HG02840 (cell line): Measurements from ENCODE around the gene VRK2.
"Not testable (repeated sequence)": the region's sequence is repeated elsewhere in the genome, so short reads cannot be mapped to it uniquely, and the experiment has no call there.

Experiments used
- ATAC-seq: cut with Tn5 transposase; IDR thresholded peaks from one replicate; pipeline ENCODE4 v1.9.1; 2021; ENCODE audit warnings: mild to moderate bottlenecking, moderate library complexity, moderate number of reproducible peaks; ENCODE audit not compliant: unreplicated experiment, low FRiP score

The VRK2 gene

DNA sequence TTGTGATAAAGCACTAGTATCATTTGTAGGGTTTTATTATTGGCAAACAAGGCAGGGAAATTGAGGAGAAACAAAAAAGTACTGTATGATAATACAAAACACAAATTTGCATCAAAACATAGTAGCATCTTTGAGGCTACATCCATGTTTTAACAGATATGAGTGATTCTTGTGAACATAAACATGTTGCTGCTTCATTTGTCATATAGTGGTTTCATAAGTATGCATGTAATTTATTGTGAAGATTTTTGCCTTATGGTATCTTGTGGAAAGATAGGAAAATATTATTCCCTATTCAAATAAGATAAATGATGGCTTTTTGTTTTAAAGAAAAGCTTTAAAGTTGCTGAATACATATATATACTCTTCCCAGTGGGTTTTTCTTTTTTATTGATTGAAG lies 60.3 kb downstream of the VRK2 start:
- ATAC-seq, result no peak

DNA sequence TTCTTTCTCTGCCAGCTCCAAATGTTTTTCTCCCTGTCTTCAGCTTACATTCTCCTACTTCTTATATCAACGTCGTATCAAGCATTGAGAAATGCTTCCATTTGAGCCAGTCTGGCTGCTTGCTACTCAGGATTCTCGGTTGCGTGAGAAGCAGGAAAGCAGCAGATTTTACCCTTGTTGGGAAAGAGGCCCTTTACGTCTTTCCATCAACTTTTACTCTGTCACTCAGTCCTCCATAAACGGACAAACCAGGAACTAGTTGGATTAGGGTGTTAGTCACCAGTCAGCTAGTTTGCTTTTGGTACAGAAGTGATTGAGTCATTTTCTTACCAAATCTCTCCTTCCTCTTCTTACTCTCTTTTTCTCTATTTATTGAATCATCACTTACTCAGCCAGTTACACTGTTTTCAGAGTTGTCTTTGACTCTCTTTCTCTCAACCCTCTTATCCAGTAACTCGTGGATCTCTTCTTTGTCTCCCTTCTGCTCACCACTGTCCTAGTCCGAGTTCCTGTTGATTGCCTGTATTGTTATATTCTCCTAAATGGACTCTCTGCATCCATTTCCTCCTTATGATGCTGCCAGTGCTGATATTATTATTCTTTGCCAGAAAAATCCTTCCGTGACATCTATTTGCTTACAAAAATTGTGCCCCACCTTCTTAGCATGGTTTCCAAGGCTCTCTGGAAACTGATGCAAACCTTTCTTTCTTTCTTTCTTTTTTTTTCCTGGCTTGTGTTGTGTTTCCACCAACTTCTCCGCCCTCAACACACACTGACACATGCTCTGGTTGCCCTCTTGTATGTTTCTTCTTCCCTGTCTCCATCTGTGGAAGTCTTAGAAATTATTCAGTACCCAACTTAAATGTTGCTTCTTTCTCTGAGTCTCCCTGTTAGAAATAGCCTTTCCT lies 61.5 kb downstream of the VRK2 start:
- no peak for ATAC-seq

GRCh38 chr2:58109481-58109880 lies 62.9 kb downstream of the VRK2 start:
- no peak for ATAC-seq

DNA sequence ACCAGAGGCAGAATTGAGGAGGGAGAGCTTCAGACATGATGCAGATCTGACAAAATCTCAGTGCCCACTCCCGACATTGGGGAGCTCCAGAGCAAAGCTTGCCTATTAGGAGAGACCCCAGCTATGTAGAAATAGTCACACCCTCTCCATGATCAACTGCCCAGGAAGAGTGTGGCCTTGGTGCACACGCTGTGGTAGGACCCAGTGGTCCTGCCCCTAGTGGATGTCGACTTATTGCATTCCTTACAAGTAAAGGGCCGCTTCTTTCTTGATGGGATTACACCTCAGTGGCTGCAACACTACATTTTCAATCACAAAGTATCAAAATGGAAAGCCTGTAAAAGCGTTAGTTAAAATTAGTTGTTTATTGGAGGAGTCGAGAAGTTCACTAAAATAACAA lies 64.2 kb downstream of the VRK2 start:
- no peak for ATAC-seq

DNA sequence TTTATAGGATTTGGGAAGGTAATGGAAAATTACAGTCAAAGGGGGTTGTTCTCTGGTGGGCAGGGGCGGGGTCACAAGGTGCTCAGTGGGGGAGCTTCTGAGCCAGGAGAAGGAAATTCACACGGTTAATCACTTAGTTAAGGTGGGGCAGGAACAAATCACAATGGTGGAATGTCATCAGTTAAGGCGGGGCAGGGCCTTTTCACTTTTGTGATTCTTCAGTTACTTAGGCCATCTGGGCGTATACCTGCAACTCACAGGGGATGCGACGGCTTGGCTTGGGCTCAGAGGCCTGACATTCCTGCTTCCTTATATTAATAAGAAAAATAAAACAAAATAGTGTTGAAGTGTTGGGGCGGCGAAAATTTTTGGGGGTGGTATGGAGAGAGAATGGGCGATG lies 67.0 kb downstream of the VRK2 start:
- ATAC-seq, result not testable (repeated sequence)

DNA sequence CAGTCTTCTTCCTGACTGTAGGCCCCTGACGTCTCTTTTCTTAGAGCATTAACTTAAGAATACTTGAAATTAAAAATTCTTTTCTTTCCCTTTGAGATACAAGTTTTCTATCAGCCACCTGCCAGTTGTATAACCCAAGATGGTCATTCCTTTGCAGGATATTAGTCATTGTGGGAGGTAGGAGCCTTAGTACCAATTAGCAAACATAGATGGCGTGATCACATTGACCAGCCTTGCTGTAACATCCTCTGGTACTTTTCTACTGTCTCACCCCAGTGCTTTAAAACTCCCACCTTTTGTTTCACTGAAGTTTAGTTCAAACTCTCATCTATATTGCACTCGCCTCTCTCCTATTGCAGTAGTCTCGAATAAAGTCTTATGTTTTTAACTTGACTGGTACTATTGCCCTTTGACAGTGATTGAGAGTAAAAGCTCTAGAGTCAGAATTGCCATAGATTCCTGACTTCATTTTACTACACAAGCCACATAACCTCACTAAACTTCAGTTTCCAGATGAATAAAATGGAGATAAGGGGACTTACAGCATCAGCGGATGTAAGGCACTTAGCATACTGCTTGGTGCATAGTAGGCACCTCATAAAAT lies 74.1 kb downstream of the VRK2 start:
- no peak for ATAC-seq

DNA sequence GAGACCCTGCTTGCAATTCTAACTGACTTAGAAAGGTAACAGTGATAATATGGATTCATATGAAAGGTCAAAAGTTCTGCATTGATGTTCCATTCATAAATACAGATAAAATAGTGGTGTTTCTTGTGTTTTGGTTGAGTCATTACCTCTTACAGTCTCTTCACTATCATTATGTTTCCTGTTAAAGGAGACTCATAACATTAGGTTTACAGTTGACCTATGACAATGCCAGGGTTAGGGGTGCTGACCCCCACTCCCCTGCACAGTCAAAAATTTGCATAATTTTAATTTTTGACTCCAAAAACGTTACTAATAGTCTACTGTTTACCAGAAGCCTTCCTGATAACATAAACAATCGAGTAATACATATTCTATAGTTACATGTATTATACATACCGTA lies 75.4 kb downstream of the VRK2 start:
- ATAC-seq, result no peak

DNA sequence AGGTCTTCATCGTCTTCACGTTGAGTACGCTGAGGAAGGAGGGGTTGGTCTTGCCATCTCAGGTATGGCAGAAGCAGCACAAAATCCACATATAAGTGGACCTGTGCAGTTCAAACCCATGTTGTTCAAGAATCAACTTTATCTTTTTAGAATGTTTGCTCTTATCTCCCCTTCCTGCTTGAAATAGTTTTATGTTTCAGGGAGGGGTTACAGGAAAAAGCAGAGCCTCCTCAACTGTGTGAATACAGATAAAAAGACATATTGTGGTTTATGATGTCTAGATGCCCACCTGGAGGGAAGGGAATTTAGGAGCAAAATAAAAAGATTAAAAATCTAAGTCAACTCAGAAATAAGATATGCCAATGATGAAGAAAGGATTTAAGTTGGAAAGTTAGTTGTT lies 75.9 kb downstream of the VRK2 start:
- ATAC-seq, result no peak

DNA sequence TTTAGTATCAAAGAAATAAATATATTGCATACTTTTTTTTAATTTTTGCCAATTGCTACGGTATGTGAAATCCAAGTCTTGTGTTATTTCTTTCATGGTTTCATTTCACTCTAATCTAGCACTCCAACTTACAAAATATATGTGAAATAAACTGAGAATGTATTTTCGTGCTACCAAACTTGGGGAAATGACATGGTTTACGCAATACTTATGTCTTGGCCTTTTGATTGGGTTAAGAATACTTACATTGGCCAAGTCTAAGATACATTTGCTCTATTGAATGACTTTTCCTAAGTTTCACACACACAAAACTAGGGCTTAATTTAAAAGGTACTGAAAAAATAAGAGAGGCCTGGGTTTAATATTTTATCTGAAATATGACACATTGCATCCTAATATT lies 80.5 kb downstream of the VRK2 start:
- no peak for ATAC-seq

GRCh38 chr2:58130238-58130637 lies 83.6 kb downstream of the VRK2 start:
- ATAC-seq, result no peak

DNA sequence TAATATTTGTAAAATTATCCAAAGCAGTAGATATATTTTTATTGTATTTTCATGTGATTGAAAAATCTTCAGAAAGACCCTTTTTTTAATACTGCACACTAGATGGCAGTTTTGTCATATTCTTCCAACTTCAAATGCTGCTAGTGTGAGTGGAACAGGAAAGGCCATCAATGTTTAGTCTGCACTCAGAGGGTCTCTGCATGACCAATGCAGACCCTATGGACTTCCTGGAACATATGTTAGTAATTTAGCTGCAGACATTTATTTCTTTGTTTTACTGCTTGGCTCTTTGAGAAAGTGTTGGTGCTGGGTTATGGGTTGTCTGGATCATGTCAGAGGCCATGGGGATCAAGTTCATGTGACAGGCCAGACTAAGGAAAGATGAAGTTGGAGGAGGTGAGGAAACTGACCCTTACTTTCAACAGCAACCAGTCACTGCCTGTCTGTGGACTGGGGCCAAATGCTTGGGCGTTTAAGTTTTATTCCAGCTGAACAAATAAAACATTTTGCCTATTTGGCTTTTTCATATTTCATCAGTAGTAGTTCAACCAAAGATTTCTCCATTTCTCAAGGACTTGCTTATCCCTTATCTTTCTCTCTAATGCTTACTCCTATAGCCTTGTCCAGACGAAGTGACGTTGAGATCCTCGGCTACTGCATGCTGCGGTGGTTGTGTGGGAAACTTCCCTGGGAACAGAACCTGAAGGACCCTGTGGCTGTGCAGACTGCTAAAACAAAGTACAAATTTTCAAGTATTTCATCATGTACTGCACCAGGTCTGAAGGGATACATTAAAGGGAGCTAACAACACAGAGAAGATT lies 84.8 kb downstream of the VRK2 start:
- ATAC-seq, result no peak

DNA sequence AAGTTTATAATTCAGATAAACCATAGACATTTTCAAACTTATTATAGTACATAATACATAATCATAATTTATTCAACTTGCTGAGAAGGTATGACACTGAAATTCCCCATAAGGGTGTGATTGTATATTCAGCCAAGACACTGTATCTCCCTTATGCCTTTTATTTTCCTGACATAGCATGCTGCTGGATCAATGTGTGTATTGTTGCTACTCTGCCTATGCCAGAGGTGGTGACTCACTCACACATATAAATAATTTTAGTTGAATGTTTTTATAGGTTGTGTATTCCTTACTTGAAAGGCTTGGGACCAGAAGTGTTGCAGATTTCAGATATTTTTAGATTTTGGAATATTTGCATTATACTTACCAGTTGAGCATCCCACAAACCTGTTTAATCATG lies 86.8 kb downstream of the VRK2 start:
- no peak for ATAC-seq

GRCh38 chr2:58135861-58136260 lies 89.3 kb downstream of the VRK2 start:
- ATAC-seq, result no peak

GRCh38 chr2:58137221-58137620 lies 90.6 kb downstream of the VRK2 start:
- no peak for ATAC-seq

GRCh38 chr2:58137856-58138255 lies 91.2 kb downstream of the VRK2 start:
- ATAC-seq, result no peak

GRCh38 chr2:58138396-58139030 lies 91.9 kb downstream of the VRK2 start:
- ATAC-seq, result no peak

DNA sequence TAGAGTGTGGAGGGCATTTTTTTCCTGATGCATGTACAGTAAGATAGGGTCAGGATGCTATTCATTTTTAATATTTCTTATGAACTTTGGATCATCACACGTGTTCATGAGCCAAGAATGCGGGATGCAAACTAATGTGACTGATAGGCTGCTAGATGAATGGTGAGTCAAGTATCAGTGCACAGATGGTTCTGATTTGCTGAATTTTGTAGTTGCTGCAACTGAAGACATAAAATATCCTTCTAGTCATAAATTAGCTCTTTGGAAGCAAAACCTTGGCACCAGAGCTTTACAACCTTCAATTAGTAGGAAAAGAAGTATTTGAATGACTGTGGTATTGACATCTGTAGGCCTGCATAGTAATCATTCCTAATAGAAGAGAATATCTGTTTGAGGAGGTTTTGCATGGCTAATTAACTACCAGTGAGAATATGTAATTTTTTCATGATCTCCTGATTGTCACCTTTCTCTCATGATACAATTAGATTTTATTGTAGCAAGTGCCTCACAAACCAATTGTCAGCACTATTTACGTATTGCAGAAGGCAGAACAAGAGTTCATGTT lies 94.0 kb downstream of the VRK2 start:
- no peak for ATAC-seq

GRCh38 chr2:58145769-58146168 lies 99.2 kb downstream of the VRK2 start:
- not testable (repeated sequence) for ATAC-seq

GRCh38 chr2:58146707-58147106 lies 100.1 kb downstream of the VRK2 start:
- no peak for ATAC-seq

DNA sequence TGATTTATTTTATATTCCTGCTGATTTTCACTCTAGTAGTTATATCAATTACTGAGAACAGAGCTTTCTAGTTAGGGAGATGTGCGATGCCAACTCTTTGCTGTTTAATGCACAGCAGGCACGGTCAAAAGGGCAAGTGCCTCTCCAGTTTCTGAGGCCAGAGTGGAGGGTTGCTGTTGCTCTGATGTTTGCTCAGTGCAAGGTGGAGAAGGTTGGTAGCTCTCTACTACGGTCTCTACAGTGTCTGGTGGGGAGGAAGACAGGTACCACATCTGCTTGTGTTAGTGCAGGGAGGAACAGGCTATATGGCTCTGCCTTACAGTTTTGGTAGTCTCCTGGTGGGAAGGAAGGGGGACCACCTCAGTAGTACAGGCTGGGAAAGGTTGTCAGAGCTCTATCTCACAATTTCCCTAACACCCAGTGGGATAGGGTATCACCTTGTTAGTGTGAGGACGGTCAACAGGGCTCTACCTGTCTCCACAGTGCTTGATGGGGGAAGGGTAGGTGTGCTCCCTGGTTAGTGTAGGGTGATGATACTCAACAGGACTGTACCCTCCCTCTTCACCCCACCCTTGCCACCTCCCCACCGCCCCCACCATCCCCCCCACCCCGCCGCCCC lies 108.7 kb downstream of the VRK2 start:
- no peak for ATAC-seq
